HCT116 (cell line): ENCODE measurements around the gene NEU4. TPM values are rescaled to one million over a fixed set of nuclear protein-coding genes. Genes with fewer than 3 reads are reported as not detected.

Source experiments
- ATAC-seq: fragments of 200-7000 bp; cut with Tn5 transposase; 2 replicates; pipeline ENCODE4 v1.9.1; 2020; ENCODE audit warnings: mild to moderate bottlenecking, moderate library complexity
- BruUV-seq: library from RNA; stranded (reverse); fragments of 400-500 nt; replicated peaks from 2 replicates; lab custom pipeline; 2021; lab: Mats Ljungman, UMichigan
- CTCF ChIA-PET: fragments of 300-600 bp; sonication (Branson Sonifier 250); formaldehyde crosslinking; loops from one replicate; lab custom pipeline; 2021; ENCODE audit warnings: antibody characterized with exemption; lab: Charles Lee
- POLR2A ChIA-PET: fragments of 300-600, 350-600 bp; sonication (Branson Sonifier 250); formaldehyde crosslinking; loops from one replicate; lab custom pipeline; 2021; ENCODE audit warnings: antibody characterized with exemption; lab: Charles Lee
- RAD21 ChIA-PET, 2 experiments: fragments of 300-600 bp; sonication (Branson Sonifier 250); formaldehyde crosslinking; loops; one replicate each; lab custom pipeline; 2023; ENCODE audit warnings: low total read pairs in 2 of 2; ENCODE audit not compliant: uncharacterized antibody in 2 of 2, unreplicated experiment in 2 of 2, low non-redundant PET in 1 of 2; lab: Charles Lee
- DNase-seq: peaks from one replicate; pipeline ENCODE4 v3.0.0-alpha.2; 2010; ENCODE audit warnings: low read depth, low spot score
- H2AFZ ChIP-seq: fragments of 200-600 bp; shearing (Covaris generic), sonication (generic); 2 replicates; pipeline ENCODE4 v1.6.1; 2017; ENCODE audit warnings: low read depth, mixed run types, mixed read lengths, antibody characterized with exemption, low read length; ENCODE audit not compliant: poor library complexity, severe bottlenecking
- H3K27ac ChIP-seq: 2 replicates; pipeline ENCODE4 v1.5.1; 2012; ENCODE audit warnings: low read depth, low read length
- H3K27me3 ChIP-seq: fragments of 200-600 bp; sonication (generic); 2 replicates; pipeline ENCODE4 v1.6.1; 2016; ENCODE audit warnings: mixed run types, low read length, mixed read lengths; ENCODE audit not compliant: insufficient read depth
- H3K36me3 ChIP-seq, 2 experiments: fragments of 200-500 bp in 1 of 2; fragments of 200-600 bp in 1 of 2; sonication (Bioruptor generic) in 1 of 2; sonication (generic) in 1 of 2; 2 replicates each; pipeline versions ENCODE4 v1.5.1 to v1.6.1; 2014 to 2016; ENCODE audit warnings: low read length in 2 of 2, inconsistent platforms in 1 of 2, mixed read lengths in 1 of 2, mixed run types in 1 of 2; ENCODE audit not compliant: insufficient read depth in 2 of 2, control insufficient read depth in 1 of 2
- H3K4me1 ChIP-seq, 2 experiments: fragments of 200-600 bp in 1 of 2; sonication (generic) in 1 of 2; 2 replicates each; pipeline versions ENCODE4 v1.5.1 to v1.6.1; 2012 to 2017; ENCODE audit warnings: low read length in 2 of 2, inconsistent platforms in 1 of 2, mild to moderate bottlenecking in 1 of 2, mixed read lengths in 1 of 2, mixed run types in 1 of 2, moderate library complexity in 1 of 2; ENCODE audit not compliant: insufficient read depth in 2 of 2, control insufficient read depth in 1 of 2
- H3K4me2 ChIP-seq: fragments of 200-600 bp; sonication (generic); 2 replicates; pipeline ENCODE4 v1.6.1; 2017; ENCODE audit warnings: mixed run types, low read length, mixed read lengths
- H3K4me3 ChIP-seq, 2 experiments: fragments of 200-600 bp in 1 of 2; sonication (generic) in 1 of 2; replicated peaks in 1 of 2; 2 replicates each; pipeline ENCODE4 v1.5.1; 2011 to 2016; ENCODE audit warnings: low read length in 2 of 2, control low read depth in 1 of 2, low read depth in 1 of 2, mild to moderate bottlenecking in 1 of 2, mixed read lengths in 1 of 2, mixed run types in 1 of 2
- H3K79me2 ChIP-seq: fragments of 200-600 bp; sonication (generic); 2 replicates; pipeline ENCODE4 v1.6.1; 2017; ENCODE audit warnings: mild to moderate bottlenecking, mixed run types, low read length, moderate library complexity, mixed read lengths; ENCODE audit not compliant: insufficient read depth
- H3K9ac ChIP-seq: fragments of 200-600 bp; sonication (generic); 2 replicates; pipeline ENCODE4 v1.6.1; 2016; ENCODE audit warnings: low read length, mixed read lengths
- H3K9me2 ChIP-seq: fragments of 200-600 bp; sonication (generic), shearing (Covaris generic); 2 replicates; pipeline ENCODE4 v1.6.1; 2017; ENCODE audit warnings: mixed run types, mild to moderate bottlenecking, moderate library complexity; ENCODE audit not compliant: insufficient read depth
- H3K9me3 ChIP-seq, 2 experiments: fragments of 200-500 bp in 1 of 2; fragments of 200-600 bp in 1 of 2; sonication (Bioruptor generic) in 1 of 2; sonication (generic) in 1 of 2; 2 replicates each; pipeline ENCODE4 v1.6.1; 2014 to 2017; ENCODE audit warnings: low read length in 2 of 2, mixed read lengths in 2 of 2, inconsistent platforms in 1 of 2, low read depth in 1 of 2, mild to moderate bottlenecking in 1 of 2, mixed run types in 1 of 2, moderate library complexity in 1 of 2; ENCODE audit not compliant: control insufficient read depth in 1 of 2, insufficient read depth in 1 of 2
- H4K20me1 ChIP-seq: fragments of 200-600 bp; sonication (generic), shearing (Covaris generic); 2 replicates; pipeline ENCODE4 v1.6.1; 2017; ENCODE audit warnings: mixed run types, mild to moderate bottlenecking, moderate library complexity; ENCODE audit not compliant: insufficient read depth
- ELF1 ChIP-seq: IDR thresholded peaks from 2 replicates; pipeline ENCODE4 v1.6.1; 2012; ENCODE audit warnings: low read depth, borderline replicate concordance
- EZH2 ChIP-seq: fragments of 200-600 bp; sonication (generic); IDR thresholded peaks from 2 replicates; pipeline ENCODE4 v1.6.1; 2017; ENCODE audit warnings: antibody characterized with exemption, mixed run types
- FOSL1 ChIP-seq: IDR thresholded peaks from 2 replicates; pipeline ENCODE4 v1.6.1; 2012; ENCODE audit warnings: low read depth
- POLR2A ChIP-seq: IDR thresholded peaks from 2 replicates; pipeline ENCODE4 v1.7.0; 2011; ENCODE audit warnings: borderline replicate concordance; ENCODE audit not compliant: insufficient read depth, insufficient read length; ENCODE audit errors: extremely low read depth
- RAD21 ChIP-seq: IDR thresholded peaks from 2 replicates; pipeline ENCODE4 v1.6.1; 2012; ENCODE audit warnings: low read depth, mild to moderate bottlenecking
- SIN3A ChIP-seq: IDR thresholded peaks from 2 replicates; pipeline ENCODE4 v1.6.1; 2012; ENCODE audit warnings: low read depth
- SRF ChIP-seq: IDR thresholded peaks from 2 replicates; pipeline ENCODE4 v1.6.1; 2012; ENCODE audit warnings: low read depth
- ZFX ChIP-seq: fragments of 450-650 bp; IDR thresholded peaks from 2 replicates; pipeline ENCODE4 v1.6.1; 2017
- intact Hi-C: fragments of 100-400 bp; cut with micrococcal nuclease; formaldehyde crosslinking; loops from 2 replicates; pipeline ENCODE4 v1.10.0; 2022
- total RNA-seq: library from RNA; stranded (reverse); gene quantifications from one replicate; pipeline ENCODE4 v1.2.1, GENCODE V29; 2021; ENCODE audit not compliant: unreplicated experiment
- TF ChIP-seq, protein P1 (sequence below): IDR thresholded peaks from 2 replicates; pipeline ENCODE4 v1.6.1; 2012
- TF ChIP-seq, protein P2 (sequence below): IDR thresholded peaks from 2 replicates; pipeline ENCODE4 v1.6.1; 2011; ENCODE audit warnings: mild to moderate bottlenecking, low read length, moderate library complexity; ENCODE audit not compliant: insufficient replicate concordance; ENCODE audit errors: extremely low read depth

The NEU4 gene
- total RNA-seq, 1 experiment from 2014 or later, result 0.34 TPM

DNA sequence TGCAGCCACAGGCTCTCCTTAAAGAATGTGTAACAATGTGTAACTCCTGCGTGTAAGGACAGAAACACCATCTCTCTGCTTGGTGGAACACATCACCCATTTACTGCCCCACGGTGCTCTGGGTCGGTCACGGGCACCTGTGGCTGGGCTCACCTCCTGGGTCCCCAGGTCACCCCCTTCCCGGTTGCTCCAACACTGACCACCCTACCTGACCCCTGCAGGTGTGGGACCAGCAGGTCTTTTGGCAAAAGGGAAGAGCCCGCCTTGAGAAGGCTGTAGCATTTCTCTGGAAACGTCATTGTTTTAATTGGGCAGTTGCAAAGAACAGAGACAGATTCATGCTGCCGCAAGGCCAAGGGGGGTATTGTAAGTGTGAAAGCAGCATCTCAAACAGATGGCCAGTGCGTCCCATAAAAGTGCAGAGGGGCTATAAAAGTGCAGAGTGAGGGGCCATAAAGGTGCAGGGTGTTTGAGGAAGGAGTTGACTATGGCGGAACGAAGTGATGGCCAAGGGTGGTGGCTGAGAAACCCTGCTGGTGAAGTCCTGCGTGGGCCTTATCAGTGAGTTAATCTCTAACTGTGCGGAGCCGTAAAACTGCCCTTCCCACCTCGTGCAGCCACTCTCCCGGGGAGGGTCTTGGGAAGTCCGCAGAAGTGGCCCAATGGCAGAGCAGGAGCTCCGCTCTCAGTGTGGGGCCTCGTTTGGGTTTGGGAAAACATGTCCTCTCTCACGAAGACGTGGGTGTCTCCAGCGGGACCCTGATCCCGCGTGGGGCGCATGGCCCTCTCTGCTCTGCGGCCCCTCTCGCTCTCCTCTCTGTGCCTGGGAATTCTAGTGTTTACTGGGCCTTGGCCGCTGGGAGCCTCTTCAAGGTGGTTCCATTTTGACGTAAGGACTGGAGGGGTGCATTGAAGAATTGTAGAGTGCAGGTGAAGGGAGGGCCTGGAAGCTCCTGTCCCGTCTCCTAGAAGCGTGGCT lies 13.7 kb upstream of the NEU4 start:
- H3K9me3 ChIP-seq, result no peaks in the 10 kb centered on the region
- ChIA-PET RAD21 (no interaction called here), POLR2A (no interaction called here), CTCF (no interaction called here)
- DNase-seq (no peak), ATAC-seq (no peak)
- H3K9ac ChIP-seq, result no peak overlapping the region
- H3K27ac ChIP-seq, result no peak overlapping the region
- no peak overlapping the region for H2AFZ ChIP-seq
- TF ChIP-seq ELF1 (no peak), POLR2A (no peak), SIN3A (no peak), SRF (no peak), FOSL1 (no peak), EZH2 (no peak), ZFX (no peak), RAD21 (no peak)
- TF ChIP-seq, protein P1, sequence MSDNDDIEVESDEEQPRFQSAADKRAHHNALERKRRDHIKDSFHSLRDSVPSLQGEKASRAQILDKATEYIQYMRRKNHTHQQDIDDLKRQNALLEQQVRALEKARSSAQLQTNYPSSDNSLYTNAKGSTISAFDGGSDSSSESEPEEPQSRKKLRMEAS, result no peak
- TF ChIP-seq, protein P2, sequence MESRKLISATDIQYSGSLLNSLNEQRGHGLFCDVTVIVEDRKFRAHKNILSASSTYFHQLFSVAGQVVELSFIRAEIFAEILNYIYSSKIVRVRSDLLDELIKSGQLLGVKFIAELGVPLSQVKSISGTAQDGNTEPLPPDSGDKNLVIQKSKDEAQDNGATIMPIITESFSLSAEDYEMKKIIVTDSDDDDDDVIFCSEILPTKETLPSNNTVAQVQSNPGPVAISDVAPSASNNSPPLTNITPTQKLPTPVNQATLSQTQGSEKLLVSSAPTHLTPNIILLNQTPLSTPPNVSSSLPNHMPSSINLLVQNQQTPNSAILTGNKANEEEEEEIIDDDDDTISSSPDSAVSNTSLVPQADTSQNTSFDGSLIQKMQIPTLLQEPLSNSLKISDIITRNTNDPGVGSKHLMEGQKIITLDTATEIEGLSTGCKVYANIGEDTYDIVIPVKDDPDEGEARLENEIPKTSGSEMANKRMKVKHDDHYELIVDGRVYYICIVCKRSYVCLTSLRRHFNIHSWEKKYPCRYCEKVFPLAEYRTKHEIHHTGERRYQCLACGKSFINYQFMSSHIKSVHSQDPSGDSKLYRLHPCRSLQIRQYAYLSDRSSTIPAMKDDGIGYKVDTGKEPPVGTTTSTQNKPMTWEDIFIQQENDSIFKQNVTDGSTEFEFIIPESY, result no peak
- no peak overlapping the region for H3K4me3 ChIP-seq
- no peaks in the 10 kb centered on the region for H3K9me2 ChIP-seq
- no peaks in the 10 kb centered on the region for H3K36me3 ChIP-seq
- no TSS peak for BruUV-seq
- H3K79me2 ChIP-seq, result no peaks in the 10 kb centered on the region
- H3K4me1 ChIP-seq, result peaks cover 15 to 20% of the 10 kb centered on the region in 2 experiments
- no peak overlapping the region for H3K4me2 ChIP-seq
- intact Hi-C loops, result no loop called here
- H4K20me1 ChIP-seq, result no peaks in the 10 kb centered on the region
- H3K27me3 ChIP-seq, result no peaks in the 10 kb centered on the region
